ENCODE measurements around the gene WDR59.

The WDR59 gene

DNA sequence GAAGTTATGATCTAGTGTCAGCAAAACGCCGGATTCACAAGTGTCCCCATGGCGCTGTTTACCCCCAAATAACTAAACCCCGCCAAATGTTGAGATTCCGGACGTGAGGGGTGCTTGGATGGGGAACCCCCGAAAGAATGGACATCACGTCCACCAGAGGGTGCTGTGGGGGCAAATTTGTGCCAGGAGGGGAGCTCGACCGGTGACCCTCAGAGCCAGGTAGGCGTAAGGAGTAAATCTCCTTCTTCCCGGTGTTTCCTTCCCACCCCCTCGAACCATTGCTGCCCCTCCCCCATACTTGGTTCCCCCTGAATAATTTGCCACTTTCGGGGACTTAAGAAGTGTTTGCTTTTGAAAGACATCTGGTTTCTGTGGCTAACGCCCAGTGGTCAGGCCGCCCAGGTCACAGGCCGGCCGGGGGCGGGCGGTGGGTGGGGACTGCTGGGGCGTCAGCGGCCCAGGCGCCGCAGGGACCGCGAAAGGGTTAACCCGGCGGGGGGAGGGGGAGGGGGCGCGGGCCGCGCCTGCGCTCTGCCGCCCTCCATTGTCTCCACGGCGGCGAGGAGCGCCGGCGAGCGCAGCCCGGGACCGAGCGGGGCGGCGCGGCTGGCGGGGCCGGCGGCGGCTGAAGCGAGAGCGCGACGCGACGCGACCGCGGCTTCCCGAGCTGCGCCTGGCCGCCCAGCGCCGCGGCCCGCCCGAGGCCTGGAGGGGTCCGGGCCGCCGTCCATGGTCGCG, 13.7 kb upstream of the WDR59 start, which contains the start of gene ZNRF1 (continued):
- TF ChIP-seq ZNF26 (tag by site-specific recombination; IDR thresholded peaks at IDR 0.05) (no peak), ZNF600 (tag by site-specific recombination; IDR thresholded peaks at IDR 0.05) (no peak), ZNF677 (tag by site-specific recombination; IDR thresholded peaks at IDR 0.05) (no peak), ZSCAN16 (tag by site-specific recombination; IDR thresholded peaks at IDR 0.05) (no peak), HOXA7 (CRISPR knock-in tag; IDR thresholded peaks at IDR 0.05; ENCODE audit: borderline replicate concordance) (no peak), ATF2 (tag by site-specific recombination; IDR thresholded peaks at IDR 0.05; ENCODE audit: low read depth) (no peak), ZBTB20 (tag by site-specific recombination; IDR thresholded peaks at IDR 0.05) (peak; percentile 46; the same call in 1 of the 2 replicates), ZNF544 (tag by site-specific recombination; IDR thresholded peaks at IDR 0.05) (no peak), KLF8 (tag by site-specific recombination; IDR thresholded peaks at IDR 0.05) (peak; percentile 43; the same call in 1 of the 2 replicates), ZNF548 (tag by site-specific recombination; IDR thresholded peaks at IDR 0.05) (no peak), PRDM10 (tag by site-specific recombination; IDR thresholded peaks at IDR 0.05) (no peak), ZNF843 (tag by site-specific recombination; IDR thresholded peaks at IDR 0.05) (0 out of 2 replicates have a peak, but pooled peaks have one; percentile 24), ZNF174 (tag by site-specific recombination; IDR thresholded peaks at IDR 0.05) (no peak), ZBTB8A (tag by site-specific recombination; IDR thresholded peaks at IDR 0.05) (peak; percentile 12; the same call in 1 of the 2 replicates), ZNF449 (tag by site-specific recombination; IDR thresholded peaks at IDR 0.05) (no peak), ZXDB (tag by site-specific recombination; IDR thresholded peaks at IDR 0.05) (0 out of 2 replicates have a peak, but pooled peaks have one; percentile 22), ZFP3 (tag by site-specific recombination; IDR thresholded peaks at IDR 0.05; ENCODE audit: low read depth) (no peak), ZNF521 (tag by site-specific recombination; IDR thresholded peaks at IDR 0.05) (no peak), WT1 (tag by site-specific recombination; IDR thresholded peaks at IDR 0.05) (no peak), ZNF670 (tag by site-specific recombination; IDR thresholded peaks at IDR 0.05; ENCODE audit: low read depth) (no peak)
- TF ChIP-seq, protein P1, sequence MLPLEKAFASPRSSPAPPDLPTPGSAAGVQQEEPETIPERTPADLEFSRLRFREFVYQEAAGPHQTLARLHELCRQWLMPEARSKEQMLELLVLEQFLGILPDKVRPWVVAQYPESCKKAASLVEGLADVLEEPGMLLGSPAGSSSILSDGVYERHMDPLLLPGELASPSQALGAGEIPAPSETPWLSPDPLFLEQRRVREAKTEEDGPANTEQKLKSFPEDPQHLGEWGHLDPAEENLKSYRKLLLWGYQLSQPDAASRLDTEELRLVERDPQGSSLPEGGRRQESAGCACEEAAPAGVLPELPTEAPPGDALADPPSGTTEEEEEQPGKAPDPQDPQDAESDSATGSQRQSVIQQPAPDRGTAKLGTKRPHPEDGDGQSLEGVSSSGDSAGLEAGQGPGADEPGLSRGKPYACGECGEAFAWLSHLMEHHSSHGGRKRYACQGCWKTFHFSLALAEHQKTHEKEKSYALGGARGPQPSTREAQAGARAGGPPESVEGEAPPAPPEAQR (tag by site-specific recombination; IDR thresholded peaks at IDR 0.05) = no peak
- TF ChIP-seq, protein P2, sequence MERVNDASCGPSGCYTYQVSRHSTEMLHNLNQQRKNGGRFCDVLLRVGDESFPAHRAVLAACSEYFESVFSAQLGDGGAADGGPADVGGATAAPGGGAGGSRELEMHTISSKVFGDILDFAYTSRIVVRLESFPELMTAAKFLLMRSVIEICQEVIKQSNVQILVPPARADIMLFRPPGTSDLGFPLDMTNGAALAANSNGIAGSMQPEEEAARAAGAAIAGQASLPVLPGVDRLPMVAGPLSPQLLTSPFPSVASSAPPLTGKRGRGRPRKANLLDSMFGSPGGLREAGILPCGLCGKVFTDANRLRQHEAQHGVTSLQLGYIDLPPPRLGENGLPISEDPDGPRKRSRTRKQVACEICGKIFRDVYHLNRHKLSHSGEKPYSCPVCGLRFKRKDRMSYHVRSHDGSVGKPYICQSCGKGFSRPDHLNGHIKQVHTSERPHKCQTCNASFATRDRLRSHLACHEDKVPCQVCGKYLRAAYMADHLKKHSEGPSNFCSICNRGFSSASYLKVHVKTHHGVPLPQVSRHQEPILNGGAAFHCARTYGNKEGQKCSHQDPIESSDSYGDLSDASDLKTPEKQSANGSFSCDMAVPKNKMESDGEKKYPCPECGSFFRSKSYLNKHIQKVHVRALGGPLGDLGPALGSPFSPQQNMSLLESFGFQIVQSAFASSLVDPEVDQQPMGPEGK (tag by site-specific recombination; IDR thresholded peaks at IDR 0.05) = peak; percentile 71
- TF ChIP-seq, protein P3, sequence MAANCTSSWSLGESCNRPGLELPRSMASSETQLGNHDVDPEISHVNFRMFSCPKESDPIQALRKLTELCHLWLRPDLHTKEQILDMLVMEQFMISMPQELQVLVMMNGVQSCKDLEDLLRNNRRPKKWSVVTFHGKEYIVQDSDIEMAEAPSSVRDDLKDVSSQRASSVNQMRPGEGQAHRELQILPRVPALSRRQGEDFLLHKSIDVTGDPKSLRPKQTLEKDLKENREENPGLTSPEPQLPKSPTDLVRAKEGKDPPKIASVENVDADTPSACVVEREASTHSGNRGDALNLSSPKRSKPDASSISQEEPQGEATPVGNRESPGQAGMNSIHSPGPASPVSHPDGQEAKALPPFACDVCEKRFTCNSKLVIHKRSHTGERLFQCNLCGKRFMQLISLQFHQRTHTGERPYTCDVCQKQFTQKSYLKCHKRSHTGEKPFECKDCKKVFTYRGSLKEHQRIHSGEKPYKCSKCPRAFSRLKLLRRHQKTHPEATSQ (tag by site-specific recombination; IDR thresholded peaks at IDR 0.05) = no peak

Data from HEK293 (cell line).